ENCODE data around the gene MISP3. TPM values are rescaled to one million over a fixed set of nuclear protein-coding genes. Genes with fewer than 3 reads are reported as not detected.

Gene MISP3
- polyA plus RNA-seq, 10 donors = 0.36 to 1.2 (median 0.53) TPM

GRCh38 chr19:14080887-14081796, 8.6 kb downstream of the MISP3 start:
- peak; percentile 100 for DNase-seq

- no peak for DNase-seq
Measured at GRCh38 chr19:14081797-14082674, 9.4 kb downstream of the MISP3 start.

GRCh38 chr19:14082675-14082960, 10.0 kb downstream of the MISP3 start:
- no peak for DNase-seq

GRCh38 chr19:14085309-14085995, 12.9 kb downstream of the MISP3 start, which contains the start of gene C19orf67:
C19orf67 (minus strand) TSS chr19:14085783; CDS start chr19:14085627, 156 bp downstream.
- DNase-seq = no peak

GRCh38 chr19:14086098-14086497, 13.5 kb downstream of the MISP3 start:
- no peak for DNase-seq

- DNase-seq = no peak
Measured at GRCh38 chr19:14088634-14089411, 16.2 kb downstream of the MISP3 start.

- DNase-seq = peak in 1 of 3 donors; percentile 65
Measured at GRCh38 chr19:14089412-14089661, 16.8 kb downstream of the MISP3 start.

GRCh38 chr19:14089662-14090508, 17.3 kb downstream of the MISP3 start:
- peak in 1 of 3 donors; percentile 78 for DNase-seq

- DNase-seq = peak; percentile 94 to 95 (median 95)
Measured at GRCh38 chr19:14090509-14091080, 18.0 kb downstream of the MISP3 start, which contains the start of gene SAMD1. SAMD1 (minus strand) TSS chr19:14090751.

- peak; percentile 52 to 92 (median 72) for DNase-seq
Measured at GRCh38 chr19:14091081-14091812, 18.7 kb downstream of the MISP3 start.

GRCh38 chr19:14091813-14092462, 19.4 kb downstream of the MISP3 start:
- DNase-seq = no peak

GRCh38 chr19:14093117-14093823, 20.7 kb downstream of the MISP3 start:
- no peak for DNase-seq

- no peak for DNase-seq
Measured at GRCh38 chr19:14094854-14095253, 22.3 kb downstream of the MISP3 start.

GRCh38 chr19:14096272-14096992, 23.8 kb downstream of the MISP3 start:
- no peak for DNase-seq

- no peak for DNase-seq
Measured at GRCh38 chr19:14097532-14098151, 25.1 kb downstream of the MISP3 start.

- no peak for DNase-seq
Measured at GRCh38 chr19:14101003-14101545, 28.5 kb downstream of the MISP3 start.

Data from muscle of back (tissue), 11 donors.